ENCODE data around the gene ZNF414. TPM values are rescaled to one million over a fixed set of nuclear protein-coding genes. Genes with fewer than 3 reads are reported as not detected.
A peak's percentile ranks its signal among the peaks of the same experiment; 100 is the strongest.

The ZNF414 gene
- total RNA-seq, 2 experiments from 2014 or later = 19.8 to 24.1 TPM

DNA sequence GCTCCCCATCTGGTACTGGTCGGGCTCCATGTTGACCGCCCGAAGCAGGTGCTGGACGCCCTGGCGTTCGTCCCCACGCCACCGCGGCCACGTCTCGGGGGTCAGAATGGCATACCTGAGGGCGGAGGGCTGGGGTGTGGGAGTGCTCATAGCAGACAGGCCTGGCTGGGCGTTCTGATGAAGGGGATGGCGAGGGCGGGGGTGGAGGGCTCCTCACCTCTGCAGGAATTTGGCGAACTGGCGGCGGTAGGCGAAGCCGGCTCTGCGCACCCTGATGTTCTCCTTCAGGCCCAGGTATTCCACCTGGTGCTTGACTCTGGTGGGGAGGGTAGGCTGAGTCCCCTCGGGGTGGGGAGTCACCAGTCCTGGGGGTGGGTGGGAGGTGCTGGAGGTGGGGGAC, 22.3 kb upstream of the ZNF414 start:
- CTCF ChIA-PET = no interaction called here
- H3K4me3 Mint-ChIP-seq = no peak overlapping the region
- H3K27ac Mint-ChIP-seq = no peak overlapping the region

GRCh38 chr19:8532225-8532624, 18.3 kb upstream of the ZNF414 start:
- no peak for DNase-seq
- Mint-ChIP-seq H3K36me3 (ENCODE audit: low read depth) (no peaks in the 10 kb centered on the region), H3K9me3 (no peaks in the 10 kb centered on the region), H3K4me1 (ENCODE audit: low read depth) (peaks cover 11% of the 10 kb centered on the region), H3K27me3 (ENCODE audit: low read depth) (no peaks in the 10 kb centered on the region), H3K27ac (no peak overlapping the region), H3K4me3 (no peak overlapping the region)
- CTCF ChIA-PET = no interaction called here
- intact Hi-C loops (cut with micrococcal nuclease) = no loop called here

More for the DNA sequence above, 22.3 kb upstream of the ZNF414 start:
- intact Hi-C loops (cut with micrococcal nuclease) = no loop called here
- Mint-ChIP-seq H3K27me3 (ENCODE audit: low read depth) (no peaks in the 10 kb centered on the region), H3K9me3 (no peaks in the 10 kb centered on the region), H3K4me1 (ENCODE audit: low read depth) (no peaks in the 10 kb centered on the region), H3K36me3 (ENCODE audit: low read depth) (no peaks in the 10 kb centered on the region)
- no peak for DNase-seq

DNA sequence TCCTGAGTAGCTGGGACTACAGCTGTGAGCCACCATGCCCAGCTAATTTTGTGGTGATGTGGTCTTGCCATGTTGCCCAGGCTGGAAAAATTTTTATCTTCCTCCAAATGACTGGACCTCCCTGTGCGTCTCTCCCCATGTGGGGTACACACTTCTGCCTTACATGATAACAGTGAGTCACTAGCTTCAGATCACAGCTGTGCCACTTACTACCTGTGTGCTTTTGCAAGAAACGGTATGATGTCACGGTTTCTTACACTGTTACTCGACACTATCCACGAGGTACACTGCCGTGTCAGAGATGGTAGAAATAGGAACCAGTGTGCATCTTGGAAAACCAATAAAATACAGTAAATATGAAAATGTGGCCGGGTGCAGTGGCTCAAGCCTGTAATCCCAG, 17.5 kb upstream of the ZNF414 start:
- Mint-ChIP-seq H3K27ac (no peak overlapping the region), H3K36me3 (ENCODE audit: low read depth) (no peaks in the 10 kb centered on the region), H3K4me3 (no peak overlapping the region), H3K27me3 (ENCODE audit: low read depth) (no peaks in the 10 kb centered on the region), H3K9me3 (no peaks in the 10 kb centered on the region), H3K4me1 (ENCODE audit: low read depth) (peaks cover 15% of the 10 kb centered on the region)
- CTCF ChIA-PET = interaction anchor here (0.9 kb wide), 1 partner anchor 49 kb away, joined by 3 read pairs; no protein-coding TSS in a partner anchor
- intact Hi-C loops (cut with micrococcal nuclease) = no loop called here
- no peak for DNase-seq

- Mint-ChIP-seq H3K27me3 (ENCODE audit: low read depth) (no peaks in the 10 kb centered on the region), H3K36me3 (ENCODE audit: low read depth) (no peaks in the 10 kb centered on the region), H3K4me3 (no peak overlapping the region), H3K9me3 (no peaks in the 10 kb centered on the region), H3K4me1 (ENCODE audit: low read depth) (peaks cover 15% of the 10 kb centered on the region), H3K27ac (no peak overlapping the region)
- CTCF ChIA-PET = interaction anchor here (0.8 kb wide), 1 partner anchor 31 kb away, joined by 5 read pairs; no protein-coding TSS in a partner anchor
- DNase-seq = no peak
- intact Hi-C loops (cut with micrococcal nuclease) = no loop called here
These were observed 16.2 kb upstream of the ZNF414 start for GRCh38 chr19:8530061-8530679.

- Mint-ChIP-seq H3K4me3 (no peak overlapping the region), H3K9me3 (no peaks in the 10 kb centered on the region), H3K27me3 (ENCODE audit: low read depth) (no peaks in the 10 kb centered on the region), H3K4me1 (ENCODE audit: low read depth) (peaks cover 15% of the 10 kb centered on the region), H3K27ac (no peak overlapping the region), H3K36me3 (ENCODE audit: low read depth) (no peaks in the 10 kb centered on the region)
- intact Hi-C loops (cut with micrococcal nuclease) = no loop called here
- CTCF ChIA-PET = interaction anchor here (0.8 kb wide), 1 partner anchor 31 kb away, joined by 5 read pairs; no protein-coding TSS in a partner anchor
- no peak for DNase-seq
These were observed 15.5 kb upstream of the ZNF414 start for GRCh38 chr19:8529369-8530006.

GRCh38 chr19:8528500-8528899, 14.5 kb upstream of the ZNF414 start:
- Mint-ChIP-seq H3K36me3 (ENCODE audit: low read depth) (no peaks in the 10 kb centered on the region), H3K4me1 (ENCODE audit: low read depth) (peaks cover 15% of the 10 kb centered on the region), H3K27ac (no peak overlapping the region), H3K9me3 (no peaks in the 10 kb centered on the region), H3K4me3 (no peak overlapping the region), H3K27me3 (ENCODE audit: low read depth) (no peaks in the 10 kb centered on the region)
- intact Hi-C loops (cut with micrococcal nuclease) = no loop called here
- CTCF ChIA-PET = no interaction called here
- no peak for DNase-seq

- CTCF ChIA-PET = no interaction called here
- Mint-ChIP-seq H3K4me3 (no peak overlapping the region), H3K36me3 (ENCODE audit: low read depth) (no peaks in the 10 kb centered on the region), H3K9me3 (no peaks in the 10 kb centered on the region), H3K4me1 (ENCODE audit: low read depth) (peaks cover 15% of the 10 kb centered on the region), H3K27ac (no peak overlapping the region), H3K27me3 (ENCODE audit: low read depth) (no peaks in the 10 kb centered on the region)
- no peak for DNase-seq
- intact Hi-C loops (cut with micrococcal nuclease) = no loop called here
These were observed 12.6 kb upstream of the ZNF414 start for GRCh38 chr19:8526345-8527091.

- Mint-ChIP-seq H3K4me1 (ENCODE audit: low read depth) (peaks cover 20% of the 10 kb centered on the region), H3K27me3 (ENCODE audit: low read depth) (no peaks in the 10 kb centered on the region), H3K4me3 (no peak overlapping the region), H3K27ac (no peak overlapping the region), H3K9me3 (no peaks in the 10 kb centered on the region), H3K36me3 (ENCODE audit: low read depth) (no peaks in the 10 kb centered on the region)
- CTCF ChIA-PET = no interaction called here
- DNase-seq = no peak
- intact Hi-C loops (cut with micrococcal nuclease) = no loop called here
These were observed 11.4 kb upstream of the ZNF414 start for GRCh38 chr19:8525401-8525684.

DNA sequence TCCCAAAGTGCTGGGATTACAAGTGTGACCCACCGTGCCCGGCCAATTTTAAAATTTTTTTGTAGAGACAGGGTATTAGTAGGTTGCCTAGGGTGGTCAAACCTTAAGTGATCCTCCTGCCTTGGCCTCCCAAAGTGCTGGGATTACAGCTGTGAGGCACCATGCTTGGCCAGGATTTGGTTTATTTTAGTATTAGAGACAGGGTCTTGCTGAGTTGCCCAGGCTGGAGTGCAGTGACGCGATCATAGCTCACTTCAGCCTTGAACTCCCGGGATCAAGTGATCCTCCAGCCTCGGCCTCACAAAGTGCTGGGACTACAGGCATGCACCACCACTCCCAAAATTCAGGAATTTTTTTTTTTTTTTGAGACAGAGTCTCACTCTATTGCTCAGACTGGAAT, 5.4 kb upstream of the ZNF414 start:
- CTCF ChIA-PET = interaction anchor here (0.6 to 2.1 kb wide), 6 partner anchors 36 to 1933 kb away, joined by 3 to 18 read pairs (median 6); partner anchors contain the start of gene MYO1F
- Mint-ChIP-seq H3K36me3 (ENCODE audit: low read depth) (no peaks in the 10 kb centered on the region), H3K27me3 (ENCODE audit: low read depth) (no peaks in the 10 kb centered on the region), H3K27ac (no peak overlapping the region), H3K9me3 (no peaks in the 10 kb centered on the region), H3K4me1 (ENCODE audit: low read depth) (peaks cover 43% of the 10 kb centered on the region), H3K4me3 (no peak overlapping the region)
- intact Hi-C loops (cut with micrococcal nuclease) = no loop called here
- DNase-seq = no peak

- Mint-ChIP-seq H3K36me3 (ENCODE audit: low read depth) (no peaks in the 10 kb centered on the region), H3K9me3 (no peaks in the 10 kb centered on the region), H3K27ac (peak overlapping the region; percentile 61), H3K4me1 (ENCODE audit: low read depth) (peaks cover 46% of the 10 kb centered on the region), H3K27me3 (ENCODE audit: low read depth) (no peaks in the 10 kb centered on the region), H3K4me3 (no peak overlapping the region)
- peak; percentile 38 for DNase-seq
- CTCF ChIA-PET = interaction anchor here (0.6 to 2.1 kb wide), 5 partner anchors 59 to 160 kb away, joined by 3 to 18 read pairs (median 3); partner anchors contain the start of gene MYO1F
- intact Hi-C loops (cut with micrococcal nuclease) = no loop called here
These were observed 4.6 kb upstream of the ZNF414 start for GRCh38 chr19:8518536-8518935.

GRCh38 chr19:8517551-8518442, 3.8 kb upstream of the ZNF414 start:
- peak; percentile 61 for DNase-seq
- no peak overlapping the region for H3K4me3 Mint-ChIP-seq
- intact Hi-C loops (cut with micrococcal nuclease) = loop anchor here (2.0 kb wide), 1 partner anchor 61 kb away; no protein-coding TSS in a partner anchor
- H3K27me3 Mint-ChIP-seq (ENCODE audit: low read depth) = no peaks in the 10 kb centered on the region
- H3K9me3 Mint-ChIP-seq = no peaks in the 10 kb centered on the region
- peak overlapping the region; percentile 82 for H3K27ac Mint-ChIP-seq
- CTCF ChIA-PET = interaction anchor here (0.8 to 2.0 kb wide), 2 partner anchors 59 to 164 kb away, joined by 3 to 18 read pairs; partner anchors contain the start of gene MYO1F
- no peaks in the 10 kb centered on the region for H3K36me3 Mint-ChIP-seq (ENCODE audit: low read depth)
- H3K4me1 Mint-ChIP-seq (ENCODE audit: low read depth) = peaks cover 49% of the 10 kb centered on the region

DNA sequence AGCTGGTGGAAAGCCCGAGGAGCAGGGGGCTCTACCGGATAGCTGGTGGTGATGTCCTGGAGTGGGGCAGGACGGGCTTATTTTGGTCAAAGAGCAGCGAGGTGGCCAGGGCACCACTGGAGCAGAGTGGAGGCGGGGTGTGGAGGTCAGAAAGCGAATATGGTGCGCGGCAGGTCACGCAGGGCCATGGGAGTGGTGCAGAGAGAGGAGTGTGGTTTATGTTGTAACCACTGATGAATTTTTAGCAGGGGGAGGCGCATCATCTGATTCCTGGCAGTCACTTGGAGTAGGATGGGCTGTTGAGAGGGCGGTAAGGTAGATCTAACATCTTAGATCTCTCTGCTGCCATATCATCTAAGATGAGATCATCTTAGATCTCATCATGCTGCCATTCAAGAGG, 1.4 kb upstream of the ZNF414 start:
- Mint-ChIP-seq H3K36me3 (ENCODE audit: low read depth) (peaks cover 2% of the 10 kb centered on the region), H3K27ac (peak overlapping the region; percentile 97), H3K27me3 (ENCODE audit: low read depth) (no peaks in the 10 kb centered on the region), H3K4me3 (peak overlapping the region; percentile 97), H3K4me1 (ENCODE audit: low read depth) (peaks cover 52% of the 10 kb centered on the region), H3K9me3 (no peaks in the 10 kb centered on the region)
- intact Hi-C loops (cut with micrococcal nuclease) = loop anchor here (1.0 to 2.0 kb wide), 3 partner anchors 71 to 317 kb away; partner anchors contain the start of genes HNRNPM, MARCHF2, MBD3L1 and ZNF558
- CTCF ChIA-PET = interaction anchor here (4.5 kb wide), 1 partner anchor 64 kb away, joined by 39 read pairs; the partner anchor contains the start of gene MYO1F
- DNase-seq = peak; percentile 80
